ENCODE data around the gene ERVV-1. TPM values are rescaled to one million over a fixed set of nuclear protein-coding genes. Genes with fewer than 3 reads are reported as not detected.
"Not testable (repeated sequence)": the region's sequence is repeated elsewhere in the genome, so short reads cannot be mapped to it uniquely, and the experiment has no call there.

ERVV-1 gene
- total RNA-seq, 1 donor from 2014 or later: not detected

GRCh38 chr19:53019684-53020083 is 6.0 kb downstream of the ERVV-1 start:
- DNase-seq (ENCODE audit: extremely low spot score in 2 of 2): no peak
- no peaks in the 10 kb centered on the region for H3K36me3 ChIP-seq
- H3K27me3 ChIP-seq: no peaks in the 10 kb centered on the region
- no peak overlapping the region for H3K4me3 ChIP-seq
- no peaks in the 10 kb centered on the region for H3K9me3 ChIP-seq
- H3K4me1 ChIP-seq: no peaks in the 10 kb centered on the region
- no peak overlapping the region for H3K27ac ChIP-seq
- no peak for TF ChIP-seq CTCF (IDR thresholded peaks at IDR 0.05)
- no peak for TF ChIP-seq POLR2AphosphoS5 (IDR thresholded peaks at IDR 0.05; ENCODE audit: insufficient read depth in 1 of 2, low read depth in 1 of 2)
- TF ChIP-seq POLR2A (IDR thresholded peaks at IDR 0.05): no peak
- intact Hi-C loops (cut with DNase I): no loop called here

- H3K9me3 ChIP-seq; H3K27ac ChIP-seq; H3K4me1 ChIP-seq; intact Hi-C loops (cut with DNase I); H3K36me3 ChIP-seq; DNase-seq (ENCODE audit: extremely low spot score in 2 of 2); H3K27me3 ChIP-seq; H3K4me3 ChIP-seq: not testable (repeated sequence)
Measured at GRCh38 chr19:53028306-53028705, 14.6 kb downstream of the ERVV-1 start.

GRCh38 chr19:53034054-53034453 is 20.3 kb downstream of the ERVV-1 start:
- Histone ChIP-seq H3K27ac (no peak overlapping the region), H3K27me3 (no peaks in the 10 kb centered on the region), H3K36me3 (no peaks in the 10 kb centered on the region), H3K9me3 (peaks cover 9% of the 10 kb centered on the region), H3K4me1 (no peaks in the 10 kb centered on the region), H3K4me3 (no peak overlapping the region)
- TF ChIP-seq CTCF (IDR thresholded peaks at IDR 0.05) (no peak), POLR2AphosphoS5 (IDR thresholded peaks at IDR 0.05; ENCODE audit: insufficient read depth in 1 of 2, low read depth in 1 of 2) (no peak), POLR2A (IDR thresholded peaks at IDR 0.05) (no peak)
- no peak for DNase-seq (ENCODE audit: extremely low spot score in 2 of 2)
- intact Hi-C loops (cut with DNase I): no loop called here

GRCh38 chr19:53034948-53035675 is 21.4 kb downstream of the ERVV-1 start:
- Histone ChIP-seq H3K4me1 (no peaks in the 10 kb centered on the region), H3K36me3 (no peaks in the 10 kb centered on the region), H3K4me3 (no peak overlapping the region), H3K27me3 (no peaks in the 10 kb centered on the region), H3K27ac (no peak overlapping the region), H3K9me3 (peaks cover 9% of the 10 kb centered on the region)
- no peak for DNase-seq (ENCODE audit: extremely low spot score in 2 of 2)
- intact Hi-C loops (cut with DNase I): no loop called here
- TF ChIP-seq CTCF (IDR thresholded peaks at IDR 0.05): no peak
- TF ChIP-seq POLR2A (IDR thresholded peaks at IDR 0.05): no peak
- no peak for TF ChIP-seq POLR2AphosphoS5 (IDR thresholded peaks at IDR 0.05; ENCODE audit: insufficient read depth in 1 of 2, low read depth in 1 of 2)

DNA sequence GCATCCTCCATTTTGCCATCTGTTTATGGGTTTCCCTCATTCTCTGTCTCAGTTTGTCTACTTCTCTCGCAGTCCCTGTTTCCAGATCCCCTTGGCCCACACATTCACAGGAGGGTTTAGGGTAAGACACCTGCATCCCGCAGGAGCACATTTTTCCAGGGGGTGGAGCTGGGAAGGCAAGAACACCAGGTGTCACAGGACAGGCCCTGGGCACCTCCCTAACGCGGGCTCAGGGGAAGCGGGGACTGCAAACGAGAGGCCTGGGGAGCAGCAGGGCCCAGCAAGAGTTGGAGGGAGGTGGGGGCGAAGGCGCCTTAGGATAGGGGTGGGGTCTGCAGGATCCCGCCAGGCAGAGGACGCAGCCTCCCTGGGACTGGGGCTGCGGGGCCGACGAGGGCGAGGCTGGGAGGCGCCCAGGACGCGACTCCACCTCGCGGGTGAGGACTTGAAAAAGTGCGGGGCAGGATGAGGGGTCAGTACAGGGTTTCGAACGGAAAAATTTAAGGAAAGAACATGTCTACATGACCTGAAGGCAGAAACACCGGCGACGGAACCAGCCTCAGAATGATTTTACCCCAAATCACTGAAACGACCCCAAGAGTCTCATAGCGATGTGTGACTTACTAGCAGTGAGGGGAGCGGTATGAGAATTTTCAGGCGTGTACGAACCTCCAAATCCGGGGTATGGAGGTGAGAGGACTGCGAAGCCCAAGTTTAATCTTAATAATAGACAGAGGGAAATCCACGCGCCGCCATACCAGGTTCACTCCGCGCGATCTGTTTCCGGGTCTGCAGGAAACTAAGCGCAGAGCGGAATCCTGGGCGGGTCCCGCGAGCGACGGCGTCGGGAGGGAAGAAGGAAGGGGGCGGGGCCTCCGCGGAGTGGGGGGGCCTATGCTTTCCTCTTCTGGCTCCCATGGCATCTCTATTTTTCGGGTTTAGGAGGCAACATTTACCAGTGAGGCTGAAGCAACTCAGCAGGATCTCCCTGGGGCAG is 23.7 kb downstream of the ERVV-1 start:
- peak overlapping the region; percentile 10 to 26 for H3K4me3 ChIP-seq
- peaks cover 9% of the 10 kb centered on the region for H3K9me3 ChIP-seq
- TF ChIP-seq CTCF (IDR thresholded peaks at IDR 0.05): no peak
- TF ChIP-seq POLR2AphosphoS5 (IDR thresholded peaks at IDR 0.05; ENCODE audit: insufficient read depth in 1 of 2, low read depth in 1 of 2): no peak
- TF ChIP-seq POLR2A (IDR thresholded peaks at IDR 0.05): no peak
- DNase-seq (ENCODE audit: extremely low spot score in 2 of 2): no peak
- H3K27ac ChIP-seq: no peak overlapping the region
- no peaks in the 10 kb centered on the region for H3K27me3 ChIP-seq
- no peaks in the 10 kb centered on the region for H3K36me3 ChIP-seq
- intact Hi-C loops (cut with DNase I): no loop called here
- H3K4me1 ChIP-seq: no peaks in the 10 kb centered on the region
